ENCODE measurements around the gene ADD1. TPM values are rescaled to one million over a fixed set of nuclear protein-coding genes. Genes with fewer than 3 reads are reported as not detected.

ADD1 gene
- total RNA-seq, 6 experiments from 2014 or later, result 94.4 to 120 (median 103) TPM

DNA sequence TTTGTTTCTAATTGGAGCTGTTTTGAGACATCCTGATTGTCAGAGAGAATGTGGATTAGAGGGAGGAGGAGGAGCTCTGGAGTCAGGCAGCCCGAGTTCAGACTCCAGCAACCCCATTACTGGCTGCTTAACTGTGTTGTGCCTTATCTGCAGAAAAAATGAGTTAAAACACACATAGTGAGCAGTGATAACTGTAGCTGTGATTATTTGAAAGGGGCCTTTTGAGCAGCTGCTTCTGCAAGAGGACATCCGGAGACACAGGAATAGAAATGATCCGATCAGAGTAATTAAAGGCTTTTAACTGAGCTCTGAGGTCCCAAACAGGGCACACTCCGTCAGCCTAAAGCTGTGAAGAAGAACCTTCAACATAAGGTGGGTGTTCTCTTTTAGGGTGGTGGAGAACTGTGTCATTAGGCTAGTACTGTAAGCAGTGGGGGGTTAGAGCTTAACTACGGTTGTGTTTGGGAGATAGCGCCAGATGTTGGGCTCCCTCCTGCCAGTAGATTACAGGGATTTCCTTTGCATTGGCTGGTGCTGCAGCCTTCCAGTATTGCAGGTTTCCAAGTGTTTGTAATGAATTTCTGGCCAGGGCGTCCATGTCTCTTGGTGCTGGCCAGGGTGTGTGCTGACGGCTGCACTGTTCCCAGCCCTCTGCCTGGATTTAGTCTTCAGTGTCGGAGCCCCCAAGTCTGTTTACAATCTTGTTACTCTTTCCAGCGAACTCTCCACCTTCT, 24.3 kb downstream of the ADD1 start:
- 35% methylated on average over 7 of the region's 10 CpGs for WGBS (ENCODE audit: insufficient coverage, low coverage, low lambda C conversion rate, missing lambda C conversion rate)
- Histone ChIP-seq H3K36me3 (no peaks in the 10 kb centered on the region), H3K27me3 (no peaks in the 10 kb centered on the region), H3K4me3 (peak overlapping the region in 2 of 3 donors; percentile 12 to 14), H3K27ac (peak overlapping the region; percentile 60 to 94 (median 77)), H3K9me3 (no peaks in the 10 kb centered on the region), H3K4me1 (peaks cover 0 to 72% (median 24%) of the 10 kb centered on the region in 4 donors)
- intact Hi-C loops (cut with DNase I), result no loop called here
- TF ChIP-seq POLR2A (IDR thresholded peaks at IDR 0.05), result no peak
- TF ChIP-seq, protein P1, sequence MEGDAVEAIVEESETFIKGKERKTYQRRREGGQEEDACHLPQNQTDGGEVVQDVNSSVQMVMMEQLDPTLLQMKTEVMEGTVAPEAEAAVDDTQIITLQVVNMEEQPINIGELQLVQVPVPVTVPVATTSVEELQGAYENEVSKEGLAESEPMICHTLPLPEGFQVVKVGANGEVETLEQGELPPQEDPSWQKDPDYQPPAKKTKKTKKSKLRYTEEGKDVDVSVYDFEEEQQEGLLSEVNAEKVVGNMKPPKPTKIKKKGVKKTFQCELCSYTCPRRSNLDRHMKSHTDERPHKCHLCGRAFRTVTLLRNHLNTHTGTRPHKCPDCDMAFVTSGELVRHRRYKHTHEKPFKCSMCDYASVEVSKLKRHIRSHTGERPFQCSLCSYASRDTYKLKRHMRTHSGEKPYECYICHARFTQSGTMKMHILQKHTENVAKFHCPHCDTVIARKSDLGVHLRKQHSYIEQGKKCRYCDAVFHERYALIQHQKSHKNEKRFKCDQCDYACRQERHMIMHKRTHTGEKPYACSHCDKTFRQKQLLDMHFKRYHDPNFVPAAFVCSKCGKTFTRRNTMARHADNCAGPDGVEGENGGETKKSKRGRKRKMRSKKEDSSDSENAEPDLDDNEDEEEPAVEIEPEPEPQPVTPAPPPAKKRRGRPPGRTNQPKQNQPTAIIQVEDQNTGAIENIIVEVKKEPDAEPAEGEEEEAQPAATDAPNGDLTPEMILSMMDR (IDR thresholded peaks at IDR 0.05), result no peak
- DNase-seq, result no peak
- peak; percentile 37 to 61 (median 38) for ATAC-seq

DNA sequence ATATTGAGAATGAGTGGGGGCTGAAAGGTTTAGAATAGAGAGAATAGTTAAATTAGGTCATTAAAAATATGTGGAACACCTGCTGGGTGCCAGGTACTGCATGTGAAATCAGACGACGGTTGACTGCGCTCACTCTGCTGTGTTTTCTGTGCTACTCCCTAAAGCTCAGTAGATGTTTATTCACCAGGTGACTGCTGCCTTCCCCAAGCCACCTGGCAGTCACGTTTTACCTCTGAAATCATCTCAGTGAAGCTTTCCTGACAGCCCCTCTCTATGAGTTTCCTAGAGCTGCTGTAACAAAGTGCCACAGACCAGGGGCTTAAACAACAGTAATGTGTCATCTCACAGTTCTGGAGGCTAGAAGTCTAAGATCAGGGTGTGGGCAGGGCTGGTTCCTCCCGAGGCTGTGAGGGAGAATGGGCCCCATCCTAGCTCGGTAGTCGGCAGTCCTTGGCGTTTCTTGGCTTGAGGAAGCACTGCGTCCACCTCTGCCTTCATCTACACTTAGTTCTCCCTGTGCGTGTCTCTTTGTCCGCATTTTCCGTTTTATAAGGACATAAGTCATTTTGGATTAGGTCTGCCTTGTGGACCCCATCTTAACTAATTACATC, 25.3 kb downstream of the ADD1 start:
- H3K9me3 ChIP-seq, result no peaks in the 10 kb centered on the region
- peak overlapping the region; percentile 66 to 94 (median 77) for H3K27ac ChIP-seq
- no peak for TF ChIP-seq POLR2A (IDR thresholded peaks at IDR 0.05)
- H3K36me3 ChIP-seq, result no peaks in the 10 kb centered on the region
- peaks cover 0 to 79% (median 24%) of the 10 kb centered on the region in 4 donors for H3K4me1 ChIP-seq
- DNase-seq, result no peak
- ATAC-seq, result no peak
- no peaks in the 10 kb centered on the region for H3K27me3 ChIP-seq
- WGBS (ENCODE audit: insufficient coverage, low coverage, low lambda C conversion rate, missing lambda C conversion rate), result 51% methylated on average over 7 of the region's 12 CpGs
- intact Hi-C loops (cut with DNase I), result no loop called here
- H3K4me3 ChIP-seq, result peak overlapping the region in 1 of 3 donors; percentile 36

DNA sequence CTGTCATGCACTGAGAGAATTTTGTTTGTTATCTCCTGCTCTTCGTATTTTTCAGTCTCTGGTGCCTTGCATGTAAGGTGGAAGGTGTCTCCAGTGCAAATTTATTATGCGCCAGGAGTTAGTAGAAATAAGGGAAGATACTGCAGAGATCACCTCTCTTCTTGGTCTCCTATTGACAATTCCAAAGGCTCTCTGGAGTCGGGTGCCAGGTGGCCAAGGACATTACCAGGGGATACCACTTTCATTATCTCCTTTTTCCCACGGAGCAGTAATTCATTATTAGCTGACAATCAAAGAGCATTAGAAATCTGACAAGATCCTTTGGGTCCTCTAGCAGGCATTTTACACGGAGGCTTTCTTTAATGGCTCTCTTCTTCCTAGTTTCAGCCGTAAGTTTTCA, 26.0 kb downstream of the ADD1 start:
- intact Hi-C loops (cut with DNase I), result no loop called here
- DNase-seq (no peak), ATAC-seq (peak; percentile 31 to 58 (median 46))
- 20% methylated on average over 6 of the region's 6 CpGs for WGBS (ENCODE audit: insufficient coverage, low coverage, low lambda C conversion rate, missing lambda C conversion rate)
- Histone ChIP-seq H3K27ac (peak overlapping the region; percentile 66 to 94 (median 77)), H3K9me3 (no peaks in the 10 kb centered on the region), H3K27me3 (no peaks in the 10 kb centered on the region), H3K4me3 (peak overlapping the region in 2 of 3 donors; percentile 29 to 36), H3K36me3 (no peaks in the 10 kb centered on the region), H3K4me1 (peaks cover 0 to 80% (median 24%) of the 10 kb centered on the region in 4 donors)
- no peak for TF ChIP-seq POLR2A (IDR thresholded peaks at IDR 0.05)
- TF ChIP-seq, protein P1 (IDR thresholded peaks at IDR 0.05), result no peak

DNA sequence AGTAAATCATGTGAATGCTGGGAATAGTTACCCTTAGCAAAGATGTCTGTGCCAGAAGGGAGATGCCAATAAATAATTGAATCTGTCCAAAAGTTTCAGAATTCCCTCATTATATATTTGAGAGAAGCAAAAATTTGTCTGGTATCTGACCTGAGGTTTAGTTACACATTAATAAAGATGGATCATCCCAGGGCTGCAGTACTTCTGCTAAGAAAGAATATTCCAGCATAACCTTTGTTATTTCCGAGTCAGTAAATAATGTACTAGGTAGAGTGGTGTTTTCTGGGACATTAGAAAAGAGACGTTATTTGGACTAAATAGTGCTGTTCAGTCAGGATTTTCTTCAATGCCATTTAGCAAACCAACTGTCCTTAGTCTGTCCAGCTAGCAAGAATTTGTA, 26.4 kb downstream of the ADD1 start:
- H3K4me1 ChIP-seq, result peaks cover 0 to 77% (median 23%) of the 10 kb centered on the region in 4 donors
- WGBS (ENCODE audit: insufficient coverage, low coverage, low lambda C conversion rate, missing lambda C conversion rate), result 23% methylated on average over 2 of the region's 2 CpGs
- no peaks in the 10 kb centered on the region for H3K27me3 ChIP-seq
- H3K9me3 ChIP-seq, result no peaks in the 10 kb centered on the region
- intact Hi-C loops (cut with DNase I), result no loop called here
- no peak for TF ChIP-seq POLR2A (IDR thresholded peaks at IDR 0.05)
- TF ChIP-seq, protein P1 (IDR thresholded peaks at IDR 0.05), result no peak
- peak overlapping the region in 2 of 3 donors; percentile 29 to 36 for H3K4me3 ChIP-seq
- DNase-seq, result no peak
- H3K27ac ChIP-seq, result peak overlapping the region; percentile 66 to 94 (median 77)
- peak; percentile 69 to 81 (median 75) for ATAC-seq
- no peaks in the 10 kb centered on the region for H3K36me3 ChIP-seq

DNA sequence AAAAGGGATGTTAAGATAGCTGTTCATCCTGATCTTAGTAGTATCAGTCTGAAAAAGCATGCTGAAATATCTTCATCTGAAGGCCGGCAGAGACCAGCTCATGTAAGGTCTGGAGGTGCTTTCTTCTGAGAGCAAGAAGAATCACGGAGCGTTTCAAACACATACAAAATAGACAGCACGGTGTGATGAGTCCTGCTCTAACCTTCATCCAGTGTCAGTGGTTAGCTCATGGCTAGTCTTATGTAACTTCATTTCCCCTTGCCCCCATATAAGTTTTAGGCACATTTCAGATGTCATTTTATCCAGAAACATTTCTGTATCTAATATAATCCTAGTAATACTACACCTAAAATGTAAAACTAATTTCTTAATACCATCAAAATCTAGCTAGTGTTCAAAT, 27.8 kb downstream of the ADD1 start:
- H3K36me3 ChIP-seq, result peaks cover 0 to 7% (median 2%) of the 10 kb centered on the region in 4 donors
- no peak for ATAC-seq
- peak overlapping the region in 2 of 3 donors; percentile 77 to 94 for H3K27ac ChIP-seq
- peaks cover 0 to 63% (median 16%) of the 10 kb centered on the region in 4 donors for H3K4me1 ChIP-seq
- no peaks in the 10 kb centered on the region for H3K27me3 ChIP-seq
- no peak for TF ChIP-seq POLR2A (IDR thresholded peaks at IDR 0.05)
- TF ChIP-seq, protein P1 (IDR thresholded peaks at IDR 0.05), result no peak
- no peak overlapping the region for H3K4me3 ChIP-seq
- intact Hi-C loops (cut with DNase I), result no loop called here
- H3K9me3 ChIP-seq, result no peaks in the 10 kb centered on the region
- no peak for DNase-seq
- 66% methylated on average over 4 of the region's 4 CpGs for WGBS (ENCODE audit: insufficient coverage, low coverage, low lambda C conversion rate, missing lambda C conversion rate)

Data from right lobe of liver (tissue), 6 donors.